Breast epithelium (tissue), 4 donors: ENCODE data around the gene PER3. TPM values are rescaled to one million over a fixed set of nuclear protein-coding genes. Genes with fewer than 3 reads are reported as not detected.

Source experiments
- DNase-seq, 2 donors: peaks; one replicate each; pipeline ENCODE4 v3.0.0-alpha.2; 2019; ENCODE audit warnings: low spot score in 2 of 2
- H3K27ac ChIP-seq, 2 donors: fragments of 200-600 bp; sonication (generic) in 1 of 2; one replicate each; pipeline ENCODE4 v1.5.1; 2016 to 2019; ENCODE audit warnings: mild to moderate bottlenecking in 1 of 2
- H3K27me3 ChIP-seq, 2 donors: fragments of 200-600 bp; sonication (generic) in 1 of 2; one replicate each; pipeline versions ENCODE4 v1.5.1 to v1.6.0; 2017 to 2019; ENCODE audit warnings: control low read depth in 1 of 2, mild to moderate bottlenecking in 1 of 2
- H3K36me3 ChIP-seq: fragments of 200-600 bp; one replicate; pipeline ENCODE4 v1.5.1; 2019
- H3K4me1 ChIP-seq, 2 donors: fragments of 200-600 bp; sonication (generic); one replicate each; pipeline ENCODE4 v1.5.1; 2016 to 2019; ENCODE audit warnings: control low read depth in 1 of 2
- H3K4me3 ChIP-seq, 3 donors: fragments of 200-600 bp; sonication (generic); 1 replicate in 2 of 3; 2 replicates in 1 of 3; pipeline ENCODE4 v1.5.1; 2016 to 2019; ENCODE audit warnings: mild to moderate bottlenecking in 3 of 3, moderate library complexity in 2 of 3
- H3K9me3 ChIP-seq, 2 donors: fragments of 200-600 bp; sonication (generic) in 1 of 2; one replicate each; pipeline ENCODE4 v1.5.1; 2016 to 2019; ENCODE audit warnings: control low read depth in 1 of 2
- CTCF ChIP-seq, 3 donors: fragments of 450-650 bp; IDR thresholded peaks; one replicate each; pipeline ENCODE4 v1.5.1; 2016 to 2017; ENCODE audit warnings: antibody characterized with exemption in 3 of 3, mild to moderate bottlenecking in 3 of 3, moderate library complexity in 3 of 3
- POLR2A ChIP-seq: fragments of 450-650 bp; IDR thresholded peaks from one replicate; pipeline ENCODE4 v1.6.1; 2016; ENCODE audit warnings: antibody characterized with exemption, mild to moderate bottlenecking, moderate library complexity
- POLR2AphosphoS5 ChIP-seq, 3 donors: sonication (generic); formaldehyde crosslinking; IDR thresholded peaks; one replicate each; pipeline ENCODE4 v1.6.1; 2017; ENCODE audit warnings: antibody characterized with exemption in 3 of 3
- intact Hi-C: fragments of 100-400 bp; cut with DNase I; formaldehyde crosslinking; loops from one replicate; pipeline ENCODE4 v1.15.1; 2023; ENCODE audit warnings: low total_unique reads
- total RNA-seq, 3 donors: library from RNA; depleted of rRNA; stranded (reverse); fragments of >200 nt; gene quantifications; one replicate each; pipeline ENCODE4 v1.1.0, GENCODE V29; 2016

Gene PER3
- total RNA-seq, 3 donors from 2014 or later = 15.4 to 22.9 (median 16.0) TPM

GRCh38 chr1:7857000-7857399, 72.9 kb downstream of the PER3 start:
- no peak overlapping the region for H3K27ac ChIP-seq
- H3K27me3 ChIP-seq = no peaks in the 10 kb centered on the region
- intact Hi-C loops = no loop called here
- TF ChIP-seq CTCF (IDR thresholded peaks at IDR 0.05) = no peak
- TF ChIP-seq POLR2A = no peak
- no peak for TF ChIP-seq POLR2AphosphoS5 (IDR thresholded peaks at IDR 0.05)
- H3K9me3 ChIP-seq = no peaks in the 10 kb centered on the region
- no peaks in the 10 kb centered on the region for H3K4me1 ChIP-seq
- no peak for DNase-seq
- no peak overlapping the region for H3K4me3 ChIP-seq
- no peaks in the 10 kb centered on the region for H3K36me3 ChIP-seq

- Histone ChIP-seq H3K4me3 (no peak overlapping the region), H3K27ac (no peak overlapping the region), H3K4me1 (no peaks in the 10 kb centered on the region), H3K27me3 (no peaks in the 10 kb centered on the region), H3K36me3 (no peaks in the 10 kb centered on the region), H3K9me3 (no peaks in the 10 kb centered on the region)
- TF ChIP-seq POLR2A (no peak), POLR2AphosphoS5 (IDR thresholded peaks at IDR 0.05) (no peak), CTCF (IDR thresholded peaks at IDR 0.05) (no peak)
- no peak for DNase-seq
- intact Hi-C loops = no loop called here
Observed at GRCh38 chr1:7857985-7858384, 73.9 kb downstream of the PER3 start.

GRCh38 chr1:7859406-7859805, 75.3 kb downstream of the PER3 start:
- no peaks in the 10 kb centered on the region for H3K9me3 ChIP-seq
- intact Hi-C loops = no loop called here
- no peak overlapping the region for H3K4me3 ChIP-seq
- no peak for TF ChIP-seq POLR2A
- no peak for TF ChIP-seq POLR2AphosphoS5 (IDR thresholded peaks at IDR 0.05)
- TF ChIP-seq CTCF (IDR thresholded peaks at IDR 0.05) = no peak
- no peaks in the 10 kb centered on the region for H3K4me1 ChIP-seq
- no peaks in the 10 kb centered on the region for H3K36me3 ChIP-seq
- H3K27me3 ChIP-seq = no peaks in the 10 kb centered on the region
- no peak overlapping the region for H3K27ac ChIP-seq
- no peak for DNase-seq

- TF ChIP-seq CTCF (IDR thresholded peaks at IDR 0.05) (no peak), POLR2AphosphoS5 (IDR thresholded peaks at IDR 0.05) (no peak), POLR2A (no peak)
- intact Hi-C loops = no loop called here
Observed at GRCh38 chr1:7860130-7860529, 76.0 kb downstream of the PER3 start.

GRCh38 chr1:7861452-7861851, 77.4 kb downstream of the PER3 start:
- Histone ChIP-seq H3K27me3 (no peaks in the 10 kb centered on the region), H3K36me3 (no peaks in the 10 kb centered on the region), H3K4me1 (no peaks in the 10 kb centered on the region), H3K9me3 (no peaks in the 10 kb centered on the region), H3K27ac (no peak overlapping the region), H3K4me3 (no peak overlapping the region)
- intact Hi-C loops = no loop called here
- DNase-seq = no peak
- no peak for TF ChIP-seq POLR2A
- TF ChIP-seq POLR2AphosphoS5 (IDR thresholded peaks at IDR 0.05) = no peak
- TF ChIP-seq CTCF (IDR thresholded peaks at IDR 0.05) = no peak

More at GRCh38 chr1:7860130-7860529, 76.0 kb downstream of the PER3 start:
- DNase-seq = no peak
- Histone ChIP-seq H3K27me3 (no peaks in the 10 kb centered on the region), H3K36me3 (no peaks in the 10 kb centered on the region), H3K9me3 (no peaks in the 10 kb centered on the region), H3K4me1 (no peaks in the 10 kb centered on the region), H3K27ac (no peak overlapping the region), H3K4me3 (no peak overlapping the region)
